DMS 273 treated with DMSO at 0.1 percent for 48 hours (cell line): ENCODE measurements around the gene NEURL4.
"Not testable (repeated sequence)": the region's sequence is repeated elsewhere in the genome, so short reads cannot be mapped to it uniquely, and the experiment has no call there.

Source experiments
- DNase-seq: peaks from one replicate; lab custom pipeline; 2025; lab: John Stamatoyannopoulos, UW

NEURL4 gene

GRCh38 chr17:7328840-7329373 is at the start of gene NEURL4:
Gene NEURL4 (minus strand): TSS chr17:7329335. CDS start chr17:7329312, 23 bp downstream.
- DNase-seq: no peak

GRCh38 chr17:7374353-7374752 is 45.2 kb upstream of the NEURL4 start:
- no peak for DNase-seq

GRCh38 chr17:7370853-7371252 is 41.7 kb upstream of the NEURL4 start:
- no peak for DNase-seq

GRCh38 chr17:7369825-7370224 is 40.7 kb upstream of the NEURL4 start:
- DNase-seq: no peak

- not testable (repeated sequence) for DNase-seq
Measured at GRCh38 chr17:7368599-7368994, 39.5 kb upstream of the NEURL4 start.

GRCh38 chr17:7367918-7368598 is 38.9 kb upstream of the NEURL4 start:
- no peak for DNase-seq

GRCh38 chr17:7367083-7367482 is 37.9 kb upstream of the NEURL4 start:
- no peak for DNase-seq

GRCh38 chr17:7365963-7366362 is 36.8 kb upstream of the NEURL4 start:
- DNase-seq: not testable (repeated sequence)

DNA sequence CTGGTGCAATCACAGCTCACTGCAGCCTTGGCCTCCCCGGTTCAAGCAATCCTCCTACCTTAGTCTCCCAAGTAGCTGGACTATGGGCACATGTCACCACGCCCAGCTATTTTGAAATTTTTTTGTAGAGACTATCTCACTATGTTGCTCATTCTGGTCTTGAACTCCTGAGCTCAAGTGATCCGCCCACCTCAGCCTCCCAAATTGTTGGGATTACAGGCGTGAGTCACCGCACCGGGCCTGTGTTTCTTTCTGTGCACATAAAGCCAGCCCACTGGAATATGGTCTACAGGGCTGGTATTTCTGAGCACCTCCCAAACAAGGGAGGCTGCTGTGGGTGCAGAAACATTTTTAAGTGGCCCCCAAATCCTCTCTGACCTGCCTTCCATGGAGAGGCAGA is 34.2 kb upstream of the NEURL4 start:
- no peak for DNase-seq

DNA sequence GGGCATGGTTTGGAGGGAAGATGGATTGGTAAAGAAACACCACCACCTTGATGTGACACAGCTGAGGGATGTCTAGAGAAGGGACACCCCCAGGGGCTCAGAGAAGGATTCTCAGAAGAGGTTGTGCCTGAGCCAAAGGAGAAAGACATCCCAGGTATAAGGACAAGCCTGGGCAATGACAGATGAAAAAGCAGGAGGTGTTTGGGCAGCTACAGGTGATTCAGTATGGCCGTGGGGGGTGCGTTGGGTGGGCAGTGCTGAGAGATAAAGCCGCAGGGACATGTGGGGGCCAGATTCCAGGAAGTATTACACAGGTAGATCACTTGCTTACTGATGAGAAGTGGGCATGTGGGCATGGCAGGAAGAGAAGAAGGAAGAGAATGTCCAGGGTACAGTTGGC is 32.8 kb upstream of the NEURL4 start:
- no peak for DNase-seq

- DNase-seq: no peak
Measured at GRCh38 chr17:7357381-7357780, 28.2 kb upstream of the NEURL4 start.

GRCh38 chr17:7356756-7357155 is 27.6 kb upstream of the NEURL4 start:
- DNase-seq: no peak

GRCh38 chr17:7356072-7356549 is 27.0 kb upstream of the NEURL4 start:
- no peak for DNase-seq

- DNase-seq: no peak
Measured at GRCh38 chr17:7355573-7355972, 26.4 kb upstream of the NEURL4 start.

- no peak for DNase-seq
Measured at GRCh38 chr17:7355053-7355452, 25.9 kb upstream of the NEURL4 start, which contains the start of gene TMEM95. Gene TMEM95 (plus strand): TSS chr17:7355156. CDS start chr17:7355205, 49 bp downstream.

DNA sequence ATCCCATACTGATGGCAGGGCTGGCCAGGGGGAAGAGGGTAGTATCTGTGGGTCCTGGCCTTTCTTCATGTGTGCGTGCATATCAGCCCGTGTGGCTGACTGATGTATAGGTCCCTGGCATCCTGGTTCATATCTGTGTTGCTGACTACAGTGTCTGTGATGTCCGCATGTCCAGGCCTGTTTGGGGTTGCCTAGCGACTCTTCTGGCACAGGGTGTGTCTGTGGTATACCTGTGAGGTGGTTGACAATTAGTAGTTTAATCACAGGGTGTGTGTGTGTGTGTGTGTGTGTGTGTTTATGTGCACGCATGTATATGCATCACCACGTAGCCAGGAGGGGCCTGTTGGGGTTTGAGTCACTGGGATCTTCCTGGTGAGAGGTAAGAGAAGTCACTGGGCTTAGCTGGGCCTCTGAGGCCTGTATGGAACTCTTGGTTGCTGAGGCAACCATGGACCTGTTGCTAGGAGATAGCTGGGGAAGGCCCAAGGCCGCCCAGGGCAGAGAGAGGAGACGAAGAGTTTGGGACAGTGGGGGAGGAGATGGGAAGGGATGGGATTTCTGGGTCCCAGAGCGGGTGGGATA is 25.2 kb upstream of the NEURL4 start:
- DNase-seq: no peak

GRCh38 chr17:7352910-7353635 is 23.9 kb upstream of the NEURL4 start:
- DNase-seq: no peak

GRCh38 chr17:7352503-7352889 is 23.4 kb upstream of the NEURL4 start:
- DNase-seq: no peak

GRCh38 chr17:7351665-7352502 is 22.7 kb upstream of the NEURL4 start, which contains the start of gene KCTD11:
Gene KCTD11 (plus strand): TSS chr17:7352162.
- no peak for DNase-seq

- DNase-seq: no peak
Measured at GRCh38 chr17:7348478-7349242, 19.5 kb upstream of the NEURL4 start.
